NCI-H1417 treated with DMSO at 0.1 percent for 48 hours (cell line): ENCODE results near the gene NRBF2.

Experiments used
- DNase-seq: peaks from one replicate; lab custom pipeline; 2025; lab: John Stamatoyannopoulos, UW

The NRBF2 gene

GRCh38 chr10:63164166-63164623 lies 31.1 kb downstream of the NRBF2 start:
- no peak for DNase-seq

GRCh38 chr10:63165249-63165648 lies 32.1 kb downstream of the NRBF2 start:
- no peak for DNase-seq

- peak; percentile 21 for DNase-seq
Observed at GRCh38 chr10:63166742-63167258, 33.7 kb downstream of the NRBF2 start.

- no peak for DNase-seq
Observed at GRCh38 chr10:63168821-63169462, 35.8 kb downstream of the NRBF2 start.

GRCh38 chr10:63169624-63170023 lies 36.5 kb downstream of the NRBF2 start:
- DNase-seq, result no peak

- no peak for DNase-seq
Observed at GRCh38 chr10:63171255-63171855, 38.2 kb downstream of the NRBF2 start.

GRCh38 chr10:63171926-63172325 lies 38.8 kb downstream of the NRBF2 start:
- DNase-seq, result no peak

GRCh38 chr10:63173468-63174232 lies 40.5 kb downstream of the NRBF2 start:
- no peak for DNase-seq

- no peak for DNase-seq
Observed at GRCh38 chr10:63175534-63175933, 42.4 kb downstream of the NRBF2 start.

- DNase-seq, result no peak
Observed at GRCh38 chr10:63192826-63193225, 59.7 kb downstream of the NRBF2 start.

GRCh38 chr10:63197344-63198092 lies 64.4 kb downstream of the NRBF2 start:
- no peak for DNase-seq

- no peak for DNase-seq
Observed at GRCh38 chr10:63199716-63200115, 66.6 kb downstream of the NRBF2 start.

GRCh38 chr10:63200431-63200830 lies 67.3 kb downstream of the NRBF2 start:
- no peak for DNase-seq

GRCh38 chr10:63201118-63201517 lies 68.0 kb downstream of the NRBF2 start:
- DNase-seq, result no peak
